AG09319 (cell line): Measurements from ENCODE around the gene SLC4A9.
A peak's percentile ranks its signal among the peaks of the same experiment; 100 is the strongest.

ENCODE experiments used
- DNase-seq: peaks from one replicate; pipeline ENCODE4 v3.0.0-alpha.2; 2010; ENCODE audit warnings: low read depth; ENCODE audit errors: extremely low read depth
- CTCF ChIP-seq: IDR thresholded peaks from 2 replicates; pipeline ENCODE4 v1.5.1; 2011; ENCODE audit warnings: low read depth, mild to moderate bottlenecking, inconsistent platforms, low read length, moderate library complexity

The SLC4A9 gene

GRCh38 chr5:140356853-140357725, 2.9 kb upstream of the SLC4A9 start:
- DNase-seq = no peak
- TF ChIP-seq CTCF = no peak

- peak; percentile 61 for DNase-seq
- TF ChIP-seq CTCF = peak; percentile 95
Observed at GRCh38 chr5:140357726-140358093, 2.3 kb upstream of the SLC4A9 start.

- TF ChIP-seq CTCF = peak; percentile 54
- DNase-seq = no peak
Observed at GRCh38 chr5:140358738-140359310, 1.2 kb upstream of the SLC4A9 start.

- TF ChIP-seq CTCF = no peak
- no peak for DNase-seq
Observed at GRCh38 chr5:140360681-140361479, 886 bp downstream of the SLC4A9 start.

- no peak for TF ChIP-seq CTCF
- no peak for DNase-seq
Observed at GRCh38 chr5:140361901-140362300, 1.9 kb downstream of the SLC4A9 start.

- DNase-seq = no peak
- TF ChIP-seq CTCF = no peak
Observed at GRCh38 chr5:140362311-140362710, 2.3 kb downstream of the SLC4A9 start.
